ENCODE data around the gene CCDC146. TPM values are rescaled to one million over a fixed set of nuclear protein-coding genes. Genes with fewer than 3 reads are reported as not detected.

The CCDC146 gene
- total and polyA plus RNA-seq, 9 donors = 5.3 to 11.7 (median 6.7) TPM

DNA sequence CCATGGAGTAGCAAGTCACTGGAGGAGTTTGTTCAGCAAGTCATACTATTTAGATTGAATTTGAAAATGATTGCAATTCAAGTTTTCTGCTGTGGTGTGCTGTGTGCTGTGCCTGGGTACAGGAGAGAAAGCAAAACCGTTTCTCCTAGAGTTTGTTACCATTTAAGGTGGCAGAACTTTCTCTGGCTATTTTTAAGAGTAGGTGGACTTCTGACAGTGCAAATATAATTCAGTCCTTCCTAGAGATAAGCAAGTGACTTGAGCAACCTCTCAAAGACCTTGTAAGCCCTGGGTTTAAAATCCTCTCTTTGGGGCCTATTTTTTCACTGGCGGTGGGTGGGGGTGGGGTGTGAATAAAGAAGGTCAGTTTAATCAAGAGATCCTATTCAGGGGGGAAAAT, 120.1 kb downstream of the CCDC146 start:
- no peaks in the 10 kb centered on the region for H3K9me3 ChIP-seq (replicated peaks; ENCODE audit: control insufficient read depth, low read depth, low read length)
- H3K27me3 ChIP-seq (ENCODE audit: control insufficient read depth, insufficient read depth, low read length) = no peaks in the 10 kb centered on the region
- no peak overlapping the region for H3K4me3 ChIP-seq (ENCODE audit: low read length)
- H3K27ac ChIP-seq (ENCODE audit: low read length) = no peak overlapping the region
- peaks cover under 1% of the 10 kb centered on the region for H3K36me3 ChIP-seq (ENCODE audit: control insufficient read depth, insufficient read depth, low read length)
- H3K4me1 ChIP-seq (ENCODE audit: control insufficient read depth, insufficient read depth, low read length) = peaks cover 2% of the 10 kb centered on the region
- WGBS (ENCODE audit: insufficient coverage) = 40% methylated on average over 1 of the region's 2 CpGs
- DNase-seq = no peak

DNA sequence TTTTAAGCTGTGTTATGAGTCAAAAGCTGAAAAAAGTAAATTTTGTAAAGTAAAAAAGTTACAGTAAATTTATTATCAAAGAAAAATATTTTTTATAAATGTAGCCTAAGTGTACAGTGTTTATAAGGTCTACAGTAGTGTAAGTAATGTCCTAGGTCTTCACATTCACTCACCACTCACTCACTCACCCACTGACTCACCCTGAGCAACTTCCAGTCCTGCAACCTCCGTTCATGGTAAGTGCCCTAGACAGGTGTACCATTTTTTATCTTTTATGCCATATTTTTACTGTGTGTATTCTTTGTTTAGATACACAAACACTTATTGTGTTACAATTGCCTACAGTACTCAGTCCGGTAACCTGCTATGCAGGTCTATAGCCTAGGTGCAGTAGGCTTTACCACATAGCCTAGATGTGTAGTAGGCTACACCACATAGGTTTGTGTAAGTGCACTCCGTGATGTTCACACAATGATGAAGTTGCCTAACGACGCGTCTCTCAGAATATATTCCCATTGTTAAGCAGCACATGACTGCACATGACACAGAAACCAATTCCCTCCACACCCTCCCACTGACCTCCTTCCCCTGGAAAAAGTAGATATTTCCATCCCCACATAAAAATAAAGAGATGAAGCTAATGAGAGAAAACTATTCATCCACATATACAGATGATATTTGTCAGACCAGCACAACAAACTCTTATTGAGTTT, 122.0 kb downstream of the CCDC146 start:
- no peak overlapping the region for H3K27ac ChIP-seq (ENCODE audit: low read length)
- no peaks in the 10 kb centered on the region for H3K36me3 ChIP-seq (ENCODE audit: control insufficient read depth, insufficient read depth, low read length)
- DNase-seq = peak; percentile 36
- H3K9me3 ChIP-seq (replicated peaks; ENCODE audit: control insufficient read depth, low read depth, low read length) = no peaks in the 10 kb centered on the region
- H3K27me3 ChIP-seq (ENCODE audit: control insufficient read depth, insufficient read depth, low read length) = no peaks in the 10 kb centered on the region
- WGBS (ENCODE audit: insufficient coverage) = no CpG with 5 or more reads among the region's 6 CpGs
- H3K4me1 ChIP-seq (ENCODE audit: control insufficient read depth, insufficient read depth, low read length) = no peaks in the 10 kb centered on the region
- H3K4me3 ChIP-seq (ENCODE audit: low read length) = no peak overlapping the region

DNA sequence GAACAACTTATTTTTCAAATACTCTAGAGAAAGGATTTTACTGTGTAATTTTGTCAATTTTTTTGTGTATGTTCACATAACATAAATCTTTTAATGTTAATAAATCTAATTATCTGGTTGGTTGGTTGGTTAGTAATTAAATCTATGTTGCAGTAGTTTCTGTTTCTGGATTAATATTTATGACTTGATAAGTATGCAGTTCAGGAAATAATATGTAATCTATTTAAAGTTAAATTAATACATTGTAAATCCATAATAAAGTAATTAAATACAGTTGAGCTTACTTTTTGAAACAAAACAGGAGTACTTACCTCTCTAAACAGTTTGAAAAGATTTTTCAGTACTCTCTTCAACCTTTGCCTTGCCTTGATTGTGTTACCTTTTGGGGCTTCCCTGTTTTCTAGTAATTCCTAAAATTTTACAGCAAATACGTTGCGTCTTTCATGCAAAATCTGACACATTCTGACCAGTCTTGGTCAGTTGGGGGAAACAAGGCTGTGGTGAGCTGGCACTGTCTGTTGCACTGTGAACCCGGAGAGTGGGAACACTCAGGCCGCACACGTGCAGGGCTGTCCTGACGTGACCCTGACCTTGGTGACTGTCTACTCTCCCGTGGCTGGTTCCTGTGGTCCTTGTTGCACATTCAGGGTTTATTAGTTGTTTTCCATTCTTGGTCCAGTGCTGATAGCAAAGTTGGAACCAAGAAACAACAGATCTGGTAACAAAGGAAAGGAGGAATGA, 122.8 kb downstream of the CCDC146 start:
- H3K36me3 ChIP-seq (ENCODE audit: control insufficient read depth, insufficient read depth, low read length) = no peaks in the 10 kb centered on the region
- no peaks in the 10 kb centered on the region for H3K9me3 ChIP-seq (replicated peaks; ENCODE audit: control insufficient read depth, low read depth, low read length)
- WGBS (ENCODE audit: insufficient coverage) = 42% methylated on average over 2 of the region's 7 CpGs
- H3K27me3 ChIP-seq (ENCODE audit: control insufficient read depth, insufficient read depth, low read length) = no peaks in the 10 kb centered on the region
- H3K4me3 ChIP-seq (ENCODE audit: low read length) = no peak overlapping the region
- no peak for DNase-seq
- H3K4me1 ChIP-seq (ENCODE audit: control insufficient read depth, insufficient read depth, low read length) = no peaks in the 10 kb centered on the region
- no peak overlapping the region for H3K27ac ChIP-seq (ENCODE audit: low read length)

DNA sequence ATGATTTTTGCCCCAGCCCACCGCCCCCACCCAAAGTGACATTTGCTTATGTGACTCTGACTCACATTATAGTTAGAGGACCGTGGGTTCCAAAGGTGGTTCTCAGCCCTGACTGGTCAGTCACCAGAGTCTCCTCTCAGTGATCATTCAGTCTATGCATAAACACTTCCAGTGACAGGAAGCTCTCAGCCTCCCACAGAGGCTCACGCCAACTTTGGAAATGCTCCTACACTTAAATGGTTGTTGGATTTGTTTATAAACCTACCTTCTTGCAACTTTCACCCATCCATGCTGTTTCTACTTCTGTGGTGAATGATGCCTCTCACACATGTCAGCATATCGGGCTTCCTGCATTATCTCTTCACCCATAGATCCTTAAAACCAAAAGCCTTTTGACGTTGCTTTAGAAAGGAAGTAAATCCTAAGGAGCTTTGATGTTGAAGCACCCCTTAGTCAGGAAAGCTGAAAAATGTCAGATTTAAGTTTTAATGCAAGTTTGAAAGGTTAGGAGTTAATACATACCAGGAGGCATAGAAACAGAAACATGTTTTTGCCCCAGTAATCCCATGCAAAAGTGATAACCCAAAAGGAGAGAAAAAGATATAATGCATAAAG, 123.7 kb downstream of the CCDC146 start:
- Histone ChIP-seq H3K27ac (ENCODE audit: low read length) (no peak overlapping the region), H3K36me3 (ENCODE audit: control insufficient read depth, insufficient read depth, low read length) (no peaks in the 10 kb centered on the region), H3K9me3 (replicated peaks; ENCODE audit: control insufficient read depth, low read depth, low read length) (no peaks in the 10 kb centered on the region), H3K4me1 (ENCODE audit: control insufficient read depth, insufficient read depth, low read length) (no peaks in the 10 kb centered on the region), H3K4me3 (ENCODE audit: low read length) (no peak overlapping the region), H3K27me3 (ENCODE audit: control insufficient read depth, insufficient read depth, low read length) (no peaks in the 10 kb centered on the region)
- DNase-seq = no peak
- WGBS (ENCODE audit: insufficient coverage) = 40% methylated on average over 2 of the region's 5 CpGs

DNA sequence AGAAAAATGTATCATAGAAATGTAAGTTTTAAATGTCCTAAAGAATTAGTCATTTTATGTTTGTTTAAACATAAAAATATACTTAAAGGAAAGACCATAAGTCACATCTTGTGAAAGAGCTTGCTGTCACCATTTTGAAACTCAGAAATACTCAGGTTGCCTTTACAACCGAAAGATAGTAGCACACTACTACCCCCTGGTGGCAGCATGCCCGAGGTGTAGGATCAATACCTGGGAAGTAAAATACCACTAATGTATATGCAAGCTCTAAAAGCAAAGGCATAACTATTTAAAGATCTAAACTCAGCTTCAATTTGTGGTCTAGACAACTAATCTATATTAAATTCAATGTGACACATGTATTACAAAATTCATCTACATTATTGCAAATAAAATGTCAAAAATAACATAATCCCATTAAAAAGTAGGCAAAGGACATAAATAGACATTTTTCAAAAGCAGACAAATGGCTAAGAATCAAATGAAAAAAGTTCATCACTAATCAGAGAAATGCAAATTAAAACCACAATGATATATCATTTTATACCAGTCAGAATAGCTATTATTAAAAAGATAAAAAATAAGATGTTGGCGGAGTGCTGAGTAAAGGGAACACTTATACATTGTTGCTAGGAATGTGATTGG, 124.9 kb downstream of the CCDC146 start:
- no peaks in the 10 kb centered on the region for H3K36me3 ChIP-seq (ENCODE audit: control insufficient read depth, insufficient read depth, low read length)
- no CpG with 5 or more reads among the region's 3 CpGs for WGBS (ENCODE audit: insufficient coverage)
- H3K4me1 ChIP-seq (ENCODE audit: control insufficient read depth, insufficient read depth, low read length) = no peaks in the 10 kb centered on the region
- H3K4me3 ChIP-seq (ENCODE audit: low read length) = no peak overlapping the region
- H3K9me3 ChIP-seq (replicated peaks; ENCODE audit: control insufficient read depth, low read depth, low read length) = no peaks in the 10 kb centered on the region
- peak; percentile 49 for DNase-seq
- H3K27ac ChIP-seq (ENCODE audit: low read length) = no peak overlapping the region
- no peaks in the 10 kb centered on the region for H3K27me3 ChIP-seq (ENCODE audit: control insufficient read depth, insufficient read depth, low read length)

DNA sequence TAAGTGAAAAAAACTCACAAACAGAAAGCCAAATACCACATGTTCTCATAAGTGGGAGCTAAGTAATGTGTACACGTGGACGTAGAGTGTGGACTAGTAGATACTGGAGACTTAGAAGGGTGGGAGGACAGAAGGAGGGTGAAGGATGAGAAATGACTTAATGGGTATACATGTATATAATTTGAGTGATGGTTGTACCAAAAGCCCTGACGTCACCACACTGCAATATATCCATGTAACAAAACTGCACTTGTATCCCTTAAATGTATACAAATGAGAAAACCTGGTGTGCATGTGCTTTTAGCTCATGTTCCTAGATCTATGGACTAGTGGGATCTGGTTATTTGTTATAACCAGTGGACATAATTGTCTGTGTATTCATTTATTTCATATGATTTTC, 125.7 kb downstream of the CCDC146 start:
- Histone ChIP-seq H3K27ac (ENCODE audit: low read length) (no peak overlapping the region), H3K9me3 (replicated peaks; ENCODE audit: control insufficient read depth, low read depth, low read length) (no peaks in the 10 kb centered on the region), H3K27me3 (ENCODE audit: control insufficient read depth, insufficient read depth, low read length) (no peaks in the 10 kb centered on the region), H3K36me3 (ENCODE audit: control insufficient read depth, insufficient read depth, low read length) (no peaks in the 10 kb centered on the region), H3K4me1 (ENCODE audit: control insufficient read depth, insufficient read depth, low read length) (no peaks in the 10 kb centered on the region), H3K4me3 (ENCODE audit: low read length) (no peak overlapping the region)
- DNase-seq = no peak
- WGBS (ENCODE audit: insufficient coverage) = no CpG with 5 or more reads among the region's 3 CpGs

DNA sequence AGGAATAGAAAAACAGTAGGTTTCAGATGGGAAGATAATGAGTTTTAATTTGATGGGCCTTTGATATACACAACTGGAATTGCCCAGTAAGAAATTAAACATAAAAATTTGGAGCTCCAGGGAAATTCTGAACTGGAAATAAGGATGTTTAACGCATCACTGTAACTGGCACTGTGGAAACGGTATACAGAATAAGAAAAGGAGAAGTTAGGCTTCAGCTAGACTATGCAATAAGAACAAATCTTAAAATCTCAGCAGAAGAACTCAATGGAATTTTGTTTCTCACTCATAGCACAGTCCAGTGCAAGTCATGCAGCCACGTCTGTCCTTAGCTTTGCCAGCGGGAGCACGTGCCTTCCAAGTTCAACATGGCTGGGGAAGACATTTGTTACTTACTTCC, 130.1 kb downstream of the CCDC146 start:
- 50% methylated on average over 1 of the region's 5 CpGs for WGBS (ENCODE audit: insufficient coverage)
- H3K36me3 ChIP-seq (ENCODE audit: control insufficient read depth, insufficient read depth, low read length) = peaks cover 3% of the 10 kb centered on the region
- H3K27ac ChIP-seq (ENCODE audit: low read length) = no peak overlapping the region
- peak; percentile 20 for DNase-seq
- H3K4me3 ChIP-seq (ENCODE audit: low read length) = no peak overlapping the region
- H3K27me3 ChIP-seq (ENCODE audit: control insufficient read depth, insufficient read depth, low read length) = no peaks in the 10 kb centered on the region
- no peaks in the 10 kb centered on the region for H3K9me3 ChIP-seq (replicated peaks; ENCODE audit: control insufficient read depth, low read depth, low read length)
- no peaks in the 10 kb centered on the region for H3K4me1 ChIP-seq (ENCODE audit: control insufficient read depth, insufficient read depth, low read length)

DNA sequence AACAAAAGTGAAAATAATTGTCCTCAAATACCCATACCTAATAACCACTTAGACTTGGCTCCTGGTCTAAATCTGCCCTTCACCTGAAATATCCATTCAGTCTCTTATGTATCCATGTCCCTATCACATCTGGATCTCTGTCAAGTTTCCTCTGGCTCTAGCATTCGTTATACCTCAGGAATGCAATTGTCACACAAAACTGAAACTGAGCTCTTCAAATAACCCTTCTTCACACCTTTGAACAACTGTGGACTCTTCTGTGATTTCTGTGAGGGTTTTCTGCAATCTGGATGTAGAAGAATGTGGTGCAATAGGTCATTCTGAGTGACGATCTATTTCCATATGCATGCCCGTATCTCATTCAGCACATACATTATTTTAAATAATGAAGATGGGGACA, 130.7 kb downstream of the CCDC146 start:
- Histone ChIP-seq H3K36me3 (ENCODE audit: control insufficient read depth, insufficient read depth, low read length) (peaks cover 3% of the 10 kb centered on the region), H3K9me3 (replicated peaks; ENCODE audit: control insufficient read depth, low read depth, low read length) (no peaks in the 10 kb centered on the region), H3K4me3 (ENCODE audit: low read length) (no peak overlapping the region), H3K4me1 (ENCODE audit: control insufficient read depth, insufficient read depth, low read length) (no peaks in the 10 kb centered on the region), H3K27me3 (ENCODE audit: control insufficient read depth, insufficient read depth, low read length) (no peaks in the 10 kb centered on the region), H3K27ac (ENCODE audit: low read length) (no peak overlapping the region)
- no CpG with 5 or more reads among the region's 3 CpGs for WGBS (ENCODE audit: insufficient coverage)
- DNase-seq = no peak

DNA sequence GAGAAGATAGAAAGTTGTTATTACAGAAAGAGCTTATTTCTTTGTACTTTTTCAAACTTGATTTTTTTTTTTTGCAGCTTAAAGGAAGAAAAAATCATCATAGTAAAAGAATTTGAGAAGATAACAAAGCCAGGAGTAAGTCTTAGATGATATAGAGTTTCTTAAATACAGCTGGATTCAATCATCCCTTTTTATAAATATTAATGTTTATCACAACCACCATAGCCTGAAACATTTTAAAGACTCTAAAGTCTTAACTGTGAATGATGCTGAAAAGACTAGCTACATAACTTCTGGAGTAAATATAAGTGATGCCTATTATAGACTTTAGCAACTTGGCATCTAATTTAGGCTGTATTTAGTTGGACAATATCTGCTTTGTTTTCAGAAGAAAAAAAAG, 132.0 kb downstream of the CCDC146 start:
- DNase-seq = no peak
- no peaks in the 10 kb centered on the region for H3K9me3 ChIP-seq (replicated peaks; ENCODE audit: control insufficient read depth, low read depth, low read length)

DNA sequence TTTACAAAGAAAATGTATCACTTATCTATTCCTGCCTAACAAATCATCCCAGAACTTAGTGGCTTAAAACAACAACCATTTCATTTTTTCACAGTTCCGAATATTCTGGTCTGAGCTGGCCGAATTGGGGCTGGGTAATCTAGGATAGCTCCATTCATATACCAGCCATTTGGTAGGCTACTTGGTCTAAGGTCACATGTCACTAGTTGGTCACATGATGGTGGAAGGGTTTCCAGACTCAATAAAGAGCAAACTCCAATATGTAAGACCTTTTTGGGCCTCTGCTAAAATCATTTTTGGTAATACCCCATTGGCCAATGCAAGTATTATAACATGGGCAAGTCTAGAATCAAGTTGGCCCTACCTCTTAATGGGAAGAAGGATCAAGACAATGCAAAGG, 132.5 kb downstream of the CCDC146 start:
- no CpG with 5 or more reads among the region's 2 CpGs for WGBS (ENCODE audit: insufficient coverage)
- DNase-seq = no peak
- Histone ChIP-seq H3K36me3 (ENCODE audit: control insufficient read depth, insufficient read depth, low read length) (peaks cover 3% of the 10 kb centered on the region), H3K4me3 (ENCODE audit: low read length) (no peak overlapping the region), H3K27ac (ENCODE audit: low read length) (no peak overlapping the region), H3K4me1 (ENCODE audit: control insufficient read depth, insufficient read depth, low read length) (no peaks in the 10 kb centered on the region), H3K9me3 (replicated peaks; ENCODE audit: control insufficient read depth, low read depth, low read length) (no peaks in the 10 kb centered on the region), H3K27me3 (ENCODE audit: control insufficient read depth, insufficient read depth, low read length) (no peaks in the 10 kb centered on the region)

More for the DNA sequence above, 132.0 kb downstream of the CCDC146 start:
- Histone ChIP-seq H3K36me3 (ENCODE audit: control insufficient read depth, insufficient read depth, low read length) (peaks cover 3% of the 10 kb centered on the region), H3K4me3 (ENCODE audit: low read length) (no peak overlapping the region), H3K27ac (ENCODE audit: low read length) (no peak overlapping the region), H3K4me1 (ENCODE audit: control insufficient read depth, insufficient read depth, low read length) (no peaks in the 10 kb centered on the region), H3K27me3 (ENCODE audit: control insufficient read depth, insufficient read depth, low read length) (no peaks in the 10 kb centered on the region)
